Peyer's patch (tissue), 4 donors: Measurements from ENCODE around the gene AP4B1. TPM values are rescaled to one million over a fixed set of nuclear protein-coding genes. Genes with fewer than 3 reads are reported as not detected.
"Not testable (repeated sequence)": the region's sequence is repeated elsewhere in the genome, so short reads cannot be mapped to it uniquely, and the experiment has no call there.

Experiments
- DNase-seq, 3 donors: peaks; one replicate each; pipeline ENCODE4 v3.0.0-alpha.2; 2017 to 2019
- H3K27ac ChIP-seq, 4 donors: fragments of 200-600 bp; sonication (generic); one replicate each; pipeline ENCODE4 v1.5.1; 2016 to 2019
- H3K27me3 ChIP-seq, 2 donors: fragments of 200-600 bp; sonication (generic); one replicate each; pipeline ENCODE4 v1.5.1; 2019
- H3K36me3 ChIP-seq, 3 donors: fragments of 200-600 bp; sonication (generic); one replicate each; pipeline ENCODE4 v1.5.1; 2016 to 2019
- H3K4me1 ChIP-seq, 4 donors: fragments of 200-600 bp; sonication (generic); one replicate each; pipeline ENCODE4 v1.5.1; 2016 to 2019
- H3K4me3 ChIP-seq, 4 donors: fragments of 200-600 bp; sonication (generic); 1 replicate in 3 of 4; 2 replicates in 1 of 4; pipeline ENCODE4 v1.5.1; 2016 to 2019; ENCODE audit warnings: mild to moderate bottlenecking in 1 of 4
- H3K9me3 ChIP-seq, 4 donors: fragments of 200-600 bp; sonication (generic); one replicate each; pipeline ENCODE4 v1.5.1; 2016 to 2019; ENCODE audit warnings: mild to moderate bottlenecking in 1 of 4
- POLR2A ChIP-seq, 2 donors: fragments of 450-650 bp; IDR thresholded peaks; one replicate each; pipeline ENCODE4 v1.5.1; 2017; ENCODE audit warnings: antibody characterized with exemption in 2 of 2, mild to moderate bottlenecking in 2 of 2, moderate library complexity in 2 of 2
- total RNA-seq, 4 donors: library from RNA; depleted of rRNA; stranded (reverse); fragments of >200 nt; gene quantifications; one replicate each; pipeline ENCODE4 v1.1.0, GENCODE V29; 2016
- TF ChIP-seq, protein P1 (sequence below), 6 experiments: fragments of 450-650 bp in 4 of 6; fragments of 200-600 bp in 2 of 6; sonication (generic) in 1 of 6; IDR thresholded peaks; one replicate each; pipeline ENCODE4 v1.5.1; 2017 to 2019; ENCODE audit warnings: antibody characterized with exemption in 6 of 6, mild to moderate bottlenecking in 3 of 6, moderate library complexity in 1 of 6

Gene AP4B1
- 10 to 100 TPM; 20.8 to 45.8 (median 40.1) TPM for total RNA-seq

DNA sequence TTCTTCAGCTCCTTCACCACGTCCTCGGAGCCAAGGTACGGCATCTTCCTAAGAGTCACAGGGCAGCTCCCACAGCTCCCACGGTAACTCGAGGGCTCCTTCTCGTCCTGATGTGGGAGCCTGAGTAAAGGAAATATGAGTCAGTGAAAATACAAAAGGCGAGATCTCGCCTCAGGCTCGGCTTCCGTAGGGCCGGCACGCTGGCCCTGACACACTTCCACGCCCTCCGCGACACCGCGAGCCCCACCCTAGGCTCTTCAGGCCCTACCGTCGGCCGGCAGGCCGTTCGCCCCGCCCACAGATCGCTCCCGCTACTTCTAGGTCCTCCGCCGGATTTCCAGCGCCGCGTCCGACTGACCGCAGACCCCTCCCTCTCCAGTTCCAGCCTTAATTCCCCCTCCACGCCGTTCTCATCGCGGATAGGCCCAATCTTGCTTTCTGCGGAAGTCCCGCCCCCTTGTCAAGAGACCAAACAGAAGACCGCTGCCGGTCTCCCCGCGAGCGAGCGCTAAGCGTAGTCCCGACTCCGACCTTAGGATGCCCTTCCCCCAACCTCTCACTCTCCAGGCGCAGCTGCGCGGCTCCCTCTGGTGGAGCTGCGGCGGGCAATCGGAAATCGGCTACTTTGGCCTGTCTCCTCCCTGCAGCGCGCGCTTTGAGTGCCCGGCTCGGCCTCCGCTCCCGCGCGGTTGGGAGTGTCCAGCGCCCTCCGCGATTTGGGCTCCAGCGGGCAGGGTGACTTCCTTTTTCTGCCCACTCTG is at the start of gene AP4B1, which contains the start of gene DCLRE1B:
AP4B1 (minus strand) TSS at position 126 of the 761 bp plus-strand sequence; CDS start at position 44, 82 bp downstream.
DCLRE1B (plus strand) TSS at position 653 of the 761 bp plus-strand sequence. CDS start 261 bp downstream, outside the sequence.
- peak within 1 kb of the TSS; percentile 85 to 99 (median 90) for H3K27ac ChIP-seq
- no peaks in the 10 kb centered on the region for H3K9me3 ChIP-seq
- H3K4me3 ChIP-seq = peak within 1 kb of the TSS; percentile 70 to 85 (median 76)
- H3K4me1 ChIP-seq = peaks cover 4 to 41% (median 12%) of the 10 kb centered on the region in 4 donors
- H3K27me3 ChIP-seq = no peaks in the 10 kb centered on the region
- peak; percentile 78 to 83 for TF ChIP-seq POLR2A (IDR thresholded peaks at IDR 0.05)
- TF ChIP-seq, protein P1, sequence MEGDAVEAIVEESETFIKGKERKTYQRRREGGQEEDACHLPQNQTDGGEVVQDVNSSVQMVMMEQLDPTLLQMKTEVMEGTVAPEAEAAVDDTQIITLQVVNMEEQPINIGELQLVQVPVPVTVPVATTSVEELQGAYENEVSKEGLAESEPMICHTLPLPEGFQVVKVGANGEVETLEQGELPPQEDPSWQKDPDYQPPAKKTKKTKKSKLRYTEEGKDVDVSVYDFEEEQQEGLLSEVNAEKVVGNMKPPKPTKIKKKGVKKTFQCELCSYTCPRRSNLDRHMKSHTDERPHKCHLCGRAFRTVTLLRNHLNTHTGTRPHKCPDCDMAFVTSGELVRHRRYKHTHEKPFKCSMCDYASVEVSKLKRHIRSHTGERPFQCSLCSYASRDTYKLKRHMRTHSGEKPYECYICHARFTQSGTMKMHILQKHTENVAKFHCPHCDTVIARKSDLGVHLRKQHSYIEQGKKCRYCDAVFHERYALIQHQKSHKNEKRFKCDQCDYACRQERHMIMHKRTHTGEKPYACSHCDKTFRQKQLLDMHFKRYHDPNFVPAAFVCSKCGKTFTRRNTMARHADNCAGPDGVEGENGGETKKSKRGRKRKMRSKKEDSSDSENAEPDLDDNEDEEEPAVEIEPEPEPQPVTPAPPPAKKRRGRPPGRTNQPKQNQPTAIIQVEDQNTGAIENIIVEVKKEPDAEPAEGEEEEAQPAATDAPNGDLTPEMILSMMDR (IDR thresholded peaks at IDR 0.05) = peak; percentile 69 to 98 (median 92)
- DNase-seq = peak; percentile 97 to 99 (median 99)
- H3K36me3 ChIP-seq = peaks cover 0 to 9% (median 0%) of the 10 kb centered on the region in 3 donors

DNA sequence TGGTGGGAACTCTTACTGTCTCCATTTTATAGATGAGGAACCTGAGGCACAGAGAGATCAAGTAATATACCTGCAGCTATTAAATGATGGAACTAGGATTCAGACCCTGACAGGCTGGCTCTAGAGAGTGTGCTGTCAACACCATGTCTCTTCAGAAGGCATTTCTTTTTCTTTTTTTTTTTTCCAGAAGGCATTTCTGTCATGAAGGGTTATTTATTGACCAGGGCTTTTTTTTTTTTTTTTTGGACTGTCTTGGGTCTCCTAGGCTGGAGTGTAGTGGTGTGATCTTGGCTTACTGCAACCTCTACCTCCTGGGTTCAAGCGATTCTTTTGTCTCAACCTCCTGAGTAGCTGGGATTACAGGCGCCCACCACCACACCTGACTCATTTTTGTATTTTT is 47.1 kb upstream of the AP4B1 start:
- Histone ChIP-seq H3K27ac (no peak overlapping the region), H3K4me3 (no peak overlapping the region), H3K27me3 (no peaks in the 10 kb centered on the region), H3K4me1 (peaks cover 0 to 34% (median 4%) of the 10 kb centered on the region in 4 donors), H3K36me3 (peaks cover 0 to 36% (median 0%) of the 10 kb centered on the region in 3 donors), H3K9me3 (no peaks in the 10 kb centered on the region)
- no peak for DNase-seq
- TF ChIP-seq, protein P1 (IDR thresholded peaks at IDR 0.05) = no peak
- TF ChIP-seq POLR2A (IDR thresholded peaks at IDR 0.05) = no peak

DNA sequence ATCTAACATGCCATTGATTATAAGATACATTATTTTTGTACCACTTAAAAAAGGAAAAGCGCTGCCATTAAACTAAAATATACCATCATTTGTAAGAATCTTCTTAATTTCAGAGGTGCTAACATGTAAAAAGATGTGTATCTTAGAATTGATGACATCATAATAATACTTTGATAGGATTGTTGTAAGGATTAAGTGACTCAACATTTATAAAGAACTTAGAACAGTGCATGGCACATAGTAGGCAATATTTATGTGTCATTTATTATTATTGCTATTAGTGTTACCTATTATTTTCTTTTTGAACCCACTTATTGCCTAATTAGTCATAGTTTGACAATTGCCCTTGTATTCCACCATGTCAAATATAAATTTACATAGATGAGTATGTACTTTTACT is 46.3 kb upstream of the AP4B1 start:
- TF ChIP-seq, protein P1 (IDR thresholded peaks at IDR 0.05) = no peak
- TF ChIP-seq POLR2A (IDR thresholded peaks at IDR 0.05) = no peak
- Histone ChIP-seq H3K4me1 (peaks cover 0 to 42% (median 8%) of the 10 kb centered on the region in 4 donors), H3K4me3 (no peak overlapping the region), H3K9me3 (no peaks in the 10 kb centered on the region), H3K36me3 (peaks cover 0 to 28% (median 0%) of the 10 kb centered on the region in 3 donors), H3K27ac (no peak overlapping the region), H3K27me3 (no peaks in the 10 kb centered on the region)
- DNase-seq = no peak

DNA sequence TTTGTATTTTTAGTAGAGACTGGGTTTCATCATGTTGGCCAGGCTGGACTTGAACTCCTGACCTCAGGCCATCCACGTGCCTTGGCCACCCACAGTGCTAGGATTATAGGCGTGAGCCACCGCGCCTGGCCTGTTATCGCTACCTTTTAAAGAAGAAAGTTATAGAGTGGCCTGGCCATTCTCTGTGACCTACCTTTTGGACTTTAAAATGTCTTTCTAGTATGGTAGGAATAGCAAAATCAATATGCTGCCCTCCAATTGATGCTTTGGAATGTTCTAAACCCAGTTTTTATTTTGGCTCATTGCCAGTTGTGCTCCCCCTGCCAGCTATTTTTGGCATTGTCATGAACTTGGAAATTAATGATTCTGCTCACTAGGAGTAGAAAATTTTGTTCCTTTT is 44.4 kb upstream of the AP4B1 start:
- TF ChIP-seq, protein P1 (IDR thresholded peaks at IDR 0.05) = peak in 3 of 6 experiments; percentile 7 to 24 (median 20)
- TF ChIP-seq POLR2A (IDR thresholded peaks at IDR 0.05) = no peak
- H3K27ac ChIP-seq = no peak overlapping the region

DNA sequence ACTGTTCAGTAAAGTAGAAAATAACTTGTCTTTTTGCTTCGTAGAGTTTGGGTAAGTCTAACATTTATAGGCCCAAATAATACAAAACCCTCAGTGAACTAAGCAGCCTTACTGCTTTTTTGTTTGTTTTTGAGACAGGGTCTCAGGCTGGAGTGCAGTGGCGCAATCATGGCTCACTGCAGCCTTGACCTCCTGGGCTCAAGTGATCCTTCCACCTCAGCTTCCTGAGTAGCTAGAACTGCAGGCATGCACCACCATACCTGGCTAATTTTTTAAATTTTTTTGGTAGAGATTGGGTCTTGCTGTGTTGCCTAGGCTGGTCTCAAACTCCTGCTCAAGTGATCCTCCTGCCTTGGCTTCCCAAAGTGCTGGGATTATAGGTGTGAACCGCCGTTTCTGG is 43.6 kb upstream of the AP4B1 start:
- H3K4me1 ChIP-seq = peaks cover 0 to 43% (median 9%) of the 10 kb centered on the region in 4 donors
- not testable (repeated sequence) for H3K4me3 ChIP-seq, H3K9me3 ChIP-seq, H3K27me3 ChIP-seq, DNase-seq
- H3K36me3 ChIP-seq = peaks cover 0 to 15% (median 0%) of the 10 kb centered on the region in 3 donors
- H3K27ac ChIP-seq = peak overlapping the region in 3 of 4 donors; percentile 3 to 58 (median 19)

More for the DNA sequence above, 44.4 kb upstream of the AP4B1 start:
- Histone ChIP-seq H3K36me3 (peaks cover 0 to 17% (median 0%) of the 10 kb centered on the region in 3 donors), H3K4me3 (no peak overlapping the region), H3K9me3 (no peaks in the 10 kb centered on the region), H3K27me3 (no peaks in the 10 kb centered on the region), H3K4me1 (peaks cover 0 to 43% (median 9%) of the 10 kb centered on the region in 4 donors)
- DNase-seq = no peak
